Keratinocyte (primary cell): ENCODE data around the gene FOSB. TPM values are rescaled to one million over a fixed set of nuclear protein-coding genes. Genes with fewer than 3 reads are reported as not detected.

Source experiments
- DNase-seq: peaks from one replicate; pipeline ENCODE4 v3.0.0-alpha.2; 2011; ENCODE audit warnings: low read depth, missing footprints, low spot score
- FAIRE-seq: peaks from 2 replicates; lab custom pipeline; 2011; peaks lifted over from hg19 to GRCh38; lab: Jason Lieb, UNC
- H2AFZ ChIP-seq: 2 replicates; pipeline ENCODE4 v1.6.0; 2012; ENCODE audit warnings: low read length, control low read depth, inconsistent platforms; ENCODE audit not compliant: control insufficient read depth
- H3K27ac ChIP-seq: 2 replicates; pipeline ENCODE4 v1.5.1; 2011; ENCODE audit warnings: low read length; ENCODE audit not compliant: control insufficient read depth, insufficient read depth
- H3K27me3 ChIP-seq: 3 replicates; pipeline ENCODE4 v1.6.0; 2011; ENCODE audit warnings: low read length; ENCODE audit not compliant: control insufficient read depth, insufficient read depth; ENCODE audit errors: extremely low read depth
- H3K36me3 ChIP-seq, 2 experiments: 2 replicates in 1 of 2; 3 replicates in 1 of 2; pipeline ENCODE4 v1.5.1; 2011; ENCODE audit warnings: low read length in 2 of 2, mild to moderate bottlenecking in 1 of 2; ENCODE audit not compliant: control insufficient read depth in 2 of 2, insufficient read depth in 2 of 2; ENCODE audit errors: extremely low read depth in 1 of 2
- H3K4me1 ChIP-seq: 3 replicates; pipeline ENCODE4 v1.5.1; 2011; ENCODE audit warnings: low read length; ENCODE audit not compliant: control insufficient read depth, insufficient read depth; ENCODE audit errors: extremely low read depth
- H3K4me2 ChIP-seq: 3 replicates; pipeline ENCODE4 v1.6.0; 2011; ENCODE audit warnings: low read depth, low read length; ENCODE audit not compliant: control insufficient read depth, insufficient read depth; ENCODE audit errors: extremely low read depth
- H3K4me3 ChIP-seq, 3 experiments: fragments of 200-600 bp in 1 of 3; sonication (generic) in 1 of 3; 2 replicates in 2 of 3; 3 replicates in 1 of 3; pipeline ENCODE4 v1.5.1; 2011 to 2016; ENCODE audit warnings: low read length in 3 of 3, mild to moderate bottlenecking in 3 of 3, control low read depth in 2 of 3, inconsistent platforms in 1 of 3, low read depth in 1 of 3, mixed read lengths in 1 of 3, mixed run types in 1 of 3, moderate library complexity in 1 of 3; ENCODE audit not compliant: control insufficient read depth in 2 of 3, insufficient read depth in 2 of 3; ENCODE audit errors: extremely low read depth in 1 of 3
- H3K79me2 ChIP-seq: 2 replicates; pipeline ENCODE4 v1.6.0; 2012; ENCODE audit warnings: low read length; ENCODE audit not compliant: control insufficient read depth, insufficient read depth
- H3K9ac ChIP-seq: 3 replicates; pipeline ENCODE4 v1.6.0; 2011; ENCODE audit warnings: low read length; ENCODE audit not compliant: control insufficient read depth, insufficient read depth; ENCODE audit errors: extremely low read depth
- H3K9me1 ChIP-seq: 3 replicates; pipeline ENCODE4 v1.6.0; 2011; ENCODE audit warnings: low read length; ENCODE audit not compliant: control insufficient read depth, insufficient read depth; ENCODE audit errors: extremely low read depth
- H3K9me3 ChIP-seq: 2 replicates; pipeline ENCODE4 v1.5.1; 2012; ENCODE audit warnings: low read depth, low read length; ENCODE audit not compliant: control insufficient read depth
- H4K20me1 ChIP-seq: 3 replicates; pipeline ENCODE4 v1.6.0; 2011; ENCODE audit warnings: low read length; ENCODE audit not compliant: control insufficient read depth, insufficient read depth; ENCODE audit errors: extremely low read depth
- CTCF ChIP-seq, 3 experiments: IDR thresholded peaks in 1 of 3; conservative IDR thresholded peaks in 1 of 3; optimal IDR thresholded peaks in 1 of 3; 2 replicates in 2 of 3; 3 replicates in 1 of 3; pipeline versions ENCODE3 to v1.5.1; 2011; ENCODE audit warnings: low read length in 3 of 3, mild to moderate bottlenecking in 3 of 3, moderate library complexity in 2 of 3, control low read depth in 1 of 3, inconsistent platforms in 1 of 3; ENCODE audit not compliant: insufficient read depth in 2 of 3; ENCODE audit errors: extremely low read depth in 1 of 3
- EZH2 ChIP-seq: IDR thresholded peaks from one replicate; pipeline ENCODE4 v1.6.1; 2012; ENCODE audit warnings: inconsistent platforms, mild to moderate bottlenecking, low read length, moderate library complexity
- dilution Hi-C: fragments of 300-500 bp; cut with MboI; formaldehyde crosslinking; loops from one replicate; pipeline ENCODE4 v1.7.0; 2020; ENCODE audit warnings: low sequenced_read_pairs; ENCODE audit not compliant: extremely low pct_ligation_motif_present
- polyA plus RNA-seq, 5 experiments: library from polyadenylated mRNA; depleted of rRNA in 3 of 5; stranded (reverse) in 3 of 5; stranded (forward) in 1 of 5; unstranded in 1 of 5; fragments of >200 nt; gene quantifications; 1 replicate in 1 of 5; 2 replicates in 3 of 5; 3 replicates in 1 of 5; pipeline versions ENCODE4 v1.2.1 to v1.2.3, GENCODE V29; 2011 to 2012; ENCODE audit warnings: missing spikeins in 2 of 5, low read depth in 1 of 5, low replicate concordance in 1 of 5

The FOSB gene
- polyA plus RNA-seq, 1 donor (not counting 4 experiments of a cell fraction or from before 2014, with no cell fraction given), result 4.6 TPM

- Histone ChIP-seq H3K79me2 (peaks cover 61% of the 10 kb centered on the region), H3K4me3 (no peak overlapping the region), H3K9ac (no peak overlapping the region), H3K27me3 (no peaks in the 10 kb centered on the region), H3K36me3 (peaks cover 42 to 46% of the 10 kb centered on the region in 2 experiments), H3K9me3 (no peaks in the 10 kb centered on the region), H3K4me1 (peaks cover 20% of the 10 kb centered on the region), H3K27ac (no peak overlapping the region), H4K20me1 (no peaks in the 10 kb centered on the region), H2AFZ (no peak overlapping the region), H3K9me1 (no peaks in the 10 kb centered on the region), H3K4me2 (no peak overlapping the region)
- TF ChIP-seq CTCF (optimal IDR thresholded peaks at IDR 0.05 in 1 of 3, IDR thresholded peaks at IDR 0.05 in 1 of 3, conservative IDR thresholded peaks at IDR 0.05 in 1 of 3; ENCODE audit: extremely low read depth in 1 of 3, insufficient read depth in 2 of 3, low read length in 3 of 3), result no peak
- no peak for TF ChIP-seq EZH2
- dilution Hi-C loops, result no loop called here
- no peak for DNase-seq
- FAIRE-seq, result no peak
Measured at GRCh38 chr19:45419396-45419795, 48.4 kb upstream of the FOSB start.

GRCh38 chr19:45419895-45420294 lies 47.9 kb upstream of the FOSB start:
- H3K27ac ChIP-seq, result no peak overlapping the region
- H3K36me3 ChIP-seq, result peaks cover 38 to 41% of the 10 kb centered on the region in 2 experiments
- peaks cover 24% of the 10 kb centered on the region for H3K4me1 ChIP-seq
- H3K9me1 ChIP-seq, result no peaks in the 10 kb centered on the region
- dilution Hi-C loops, result no loop called here
- FAIRE-seq (no peak), DNase-seq (no peak)
- no peak overlapping the region for H3K4me3 ChIP-seq
- no peak overlapping the region for H3K9ac ChIP-seq
- no peak overlapping the region for H2AFZ ChIP-seq
- H3K27me3 ChIP-seq, result no peaks in the 10 kb centered on the region
- H3K9me3 ChIP-seq, result no peaks in the 10 kb centered on the region
- no peaks in the 10 kb centered on the region for H4K20me1 ChIP-seq
- H3K79me2 ChIP-seq, result peaks cover 56% of the 10 kb centered on the region
- no peak overlapping the region for H3K4me2 ChIP-seq
- TF ChIP-seq CTCF (optimal IDR thresholded peaks at IDR 0.05 in 1 of 3, IDR thresholded peaks at IDR 0.05 in 1 of 3, conservative IDR thresholded peaks at IDR 0.05 in 1 of 3; ENCODE audit: extremely low read depth in 1 of 3, insufficient read depth in 2 of 3, low read length in 3 of 3), result no peak
- no peak for TF ChIP-seq EZH2
